GM12878 (cell line): ENCODE data around the gene MEAK7. TPM values are rescaled to one million over a fixed set of nuclear protein-coding genes. Genes with fewer than 3 reads are reported as not detected.

Experiments
- ASH2L ChIP-seq: fragments of 300-600, 200-600 bp; sonication (generic); IDR thresholded peaks from 2 replicates; pipeline ENCODE4 v1.6.1; 2017; ENCODE audit warnings: low read depth, mild to moderate bottlenecking, borderline replicate concordance
- BHLHE40 ChIP-seq, 2 experiments: fragments of 450-650 bp in 1 of 2; IDR thresholded peaks; 2 replicates each; pipeline ENCODE4 v1.6.1; 2011 to 2017; ENCODE audit warnings: low read depth in 2 of 2, borderline replicate concordance in 1 of 2, improper control_type of control experiment in 1 of 2, low read length in 1 of 2, mild to moderate bottlenecking in 1 of 2
- DPF2 ChIP-seq: fragments of 450-650 bp; IDR thresholded peaks from 2 replicates; pipeline ENCODE4 v1.6.1; 2017; ENCODE audit warnings: mild to moderate bottlenecking
- EZH2 ChIP-seq: IDR thresholded peaks from 2 replicates; pipeline ENCODE4 v1.6.1; 2012; ENCODE audit warnings: low read depth, mild to moderate bottlenecking, control low read depth, inconsistent platforms, low read length, borderline replicate concordance; ENCODE audit not compliant: control insufficient read depth
- MTA2 ChIP-seq: fragments of 450-650 bp; IDR thresholded peaks from 2 replicates; pipeline ENCODE4 v1.6.1; 2016; ENCODE audit warnings: low read depth, mild to moderate bottlenecking, moderate library complexity
- NFYA ChIP-seq: IDR thresholded peaks from 2 replicates; pipeline ENCODE4 v1.6.1; 2011; ENCODE audit warnings: low read depth, mild to moderate bottlenecking, low read length, improper control_type of control experiment, borderline replicate concordance
- RB1 ChIP-seq: fragments of 450-650 bp; formaldehyde crosslinking; IDR thresholded peaks from 2 replicates; pipeline ENCODE4 v1.6.1; 2017; ENCODE audit warnings: mild to moderate bottlenecking, borderline replicate concordance
- SPI1 ChIP-seq: IDR thresholded peaks from 2 replicates; pipeline ENCODE4 v1.6.1; 2011; ENCODE audit warnings: low read depth, mild to moderate bottlenecking, low read length, moderate library complexity, borderline replicate concordance; ENCODE audit not compliant: insufficient read depth
- TAF1 ChIP-seq: IDR thresholded peaks from 2 replicates; pipeline ENCODE4 v1.6.1; 2011; ENCODE audit warnings: mild to moderate bottlenecking, low read depth, low read length, borderline replicate concordance
- polyA plus RNA-seq, 11 experiments: library from polyadenylated mRNA; depleted of rRNA in 4 of 11; unstranded in 6 of 11; stranded (reverse) in 5 of 11; fragments of >200 nt; fragmentation: Nextera tagmentation in 4 of 11; fragmentation: Illumina TruSeq in 1 of 11; extraction: Ambion mirVana in 4 of 11; extraction: Trizol in 1 of 11; gene quantifications; 1 replicate in 1 of 11; 2 replicates in 10 of 11; pipeline versions ENCODE4 v1.2.1 to v1.2.3, GENCODE V29; 2011 to 2016; ENCODE audit warnings: inconsistent platforms in 2 of 11, missing spikeins in 2 of 11, low read depth in 1 of 11
- total RNA-seq, 4 experiments: library from RNA; depleted of rRNA in 3 of 4; stranded (reverse); fragments of >200 nt in 3 of 4; fragmentation: Illumina TruSeq in 1 of 4; extraction: Trizol in 1 of 4; gene quantifications; 2 replicates each; pipeline versions ENCODE4 v1.2.1 to v1.2.3, GENCODE V29; 2013 to 2021
- TF ChIP-seq, protein P1 (sequence below): fragments of 450-650 bp; IDR thresholded peaks from 2 replicates; pipeline ENCODE4 v1.6.1; 2018; ENCODE audit warnings: borderline replicate concordance, mild to moderate bottlenecking; ENCODE audit not compliant: partially characterized antibody
- TF ChIP-seq, protein P2 (sequence below): fragments of 450-650 bp; formaldehyde crosslinking; IDR thresholded peaks from 2 replicates; pipeline ENCODE4 v1.4.0; 2022; ENCODE audit warnings: mild to moderate bottlenecking, moderate library complexity

The MEAK7 gene
- total and polyA plus RNA-seq, 10 of the 15 experiments (the other 5 are each of a cell fraction or from before 2014, with no cell fraction given) = 1.4 to 11.9 (median 6.4) TPM

GRCh38 chr16:84529607-84530006 lies 25.1 kb upstream of the MEAK7 start (continued):
- TF ChIP-seq BHLHE40 (IDR thresholded peaks at IDR 0.05; ENCODE audit: borderline replicate concordance in 1 of 2, low read depth in 2 of 2, low read length in 1 of 2) = no peak
- TF ChIP-seq, protein P1, sequence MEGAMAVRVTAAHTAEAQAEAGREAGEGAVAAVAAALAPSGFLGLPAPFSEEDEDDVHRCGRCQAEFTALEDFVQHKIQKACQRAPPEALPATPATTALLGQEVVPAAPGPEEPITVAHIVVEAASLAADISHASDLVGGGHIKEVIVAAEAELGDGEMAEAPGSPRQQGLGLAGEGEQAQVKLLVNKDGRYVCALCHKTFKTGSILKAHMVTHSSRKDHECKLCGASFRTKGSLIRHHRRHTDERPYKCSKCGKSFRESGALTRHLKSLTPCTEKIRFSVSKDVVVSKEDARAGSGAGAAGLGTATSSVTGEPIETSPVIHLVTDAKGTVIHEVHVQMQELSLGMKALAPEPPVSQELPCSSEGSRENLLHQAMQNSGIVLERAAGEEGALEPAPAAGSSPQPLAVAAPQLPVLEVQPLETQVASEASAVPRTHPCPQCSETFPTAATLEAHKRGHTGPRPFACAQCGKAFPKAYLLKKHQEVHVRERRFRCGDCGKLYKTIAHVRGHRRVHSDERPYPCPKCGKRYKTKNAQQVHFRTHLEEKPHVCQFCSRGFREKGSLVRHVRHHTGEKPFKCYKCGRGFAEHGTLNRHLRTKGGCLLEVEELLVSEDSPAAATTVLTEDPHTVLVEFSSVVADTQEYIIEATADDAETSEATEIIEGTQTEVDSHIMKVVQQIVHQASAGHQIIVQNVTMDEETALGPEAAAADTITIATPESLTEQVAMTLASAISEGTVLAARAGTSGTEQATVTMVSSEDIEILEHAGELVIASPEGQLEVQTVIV = no peak
- no peak for TF ChIP-seq TAF1
- no peak for TF ChIP-seq MTA2
- no peak for TF ChIP-seq DPF2
- no peak for TF ChIP-seq SPI1
- no peak for TF ChIP-seq NFYA
- TF ChIP-seq, protein P2, sequence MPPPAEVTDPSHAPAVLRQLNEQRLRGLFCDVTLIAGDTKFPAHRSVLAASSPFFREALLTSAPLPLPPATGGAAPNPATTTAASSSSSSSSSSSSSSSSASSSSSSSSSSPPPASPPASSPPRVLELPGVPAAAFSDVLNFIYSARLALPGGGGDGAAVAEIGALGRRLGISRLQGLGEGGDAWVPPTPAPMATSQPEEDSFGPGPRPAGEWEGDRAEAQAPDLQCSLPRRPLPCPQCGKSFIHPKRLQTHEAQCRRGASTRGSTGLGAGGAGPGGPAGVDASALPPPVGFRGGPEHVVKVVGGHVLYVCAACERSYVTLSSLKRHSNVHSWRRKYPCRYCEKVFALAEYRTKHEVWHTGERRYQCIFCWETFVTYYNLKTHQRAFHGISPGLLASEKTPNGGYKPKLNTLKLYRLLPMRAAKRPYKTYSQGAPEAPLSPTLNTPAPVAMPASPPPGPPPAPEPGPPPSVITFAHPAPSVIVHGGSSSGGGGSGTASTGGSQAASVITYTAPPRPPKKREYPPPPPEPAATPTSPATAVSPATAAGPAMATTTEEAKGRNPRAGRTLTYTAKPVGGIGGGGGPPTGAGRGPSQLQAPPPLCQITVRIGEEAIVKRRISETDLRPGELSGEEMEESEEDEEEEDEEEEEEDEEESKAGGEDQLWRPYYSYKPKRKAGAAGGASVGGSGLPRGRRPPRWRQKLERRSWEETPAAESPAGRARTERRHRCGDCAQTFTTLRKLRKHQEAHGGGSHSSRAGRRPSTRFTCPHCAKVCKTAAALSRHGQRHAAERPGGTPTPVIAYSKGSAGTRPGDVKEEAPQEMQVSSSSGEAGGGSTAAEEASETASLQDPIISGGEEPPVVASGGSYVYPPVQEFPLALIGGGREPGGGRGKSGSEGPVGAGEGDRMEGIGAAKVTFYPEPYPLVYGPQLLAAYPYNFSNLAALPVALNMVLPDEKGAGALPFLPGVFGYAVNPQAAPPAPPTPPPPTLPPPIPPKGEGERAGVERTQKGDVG (CRISPR knock-in tag) = no peak
- TF ChIP-seq EZH2 = no peak
- TF ChIP-seq ASH2L = no peak
- no peak for TF ChIP-seq RB1
